Measurements from ENCODE around the gene HTT.

Gene HTT

DNA sequence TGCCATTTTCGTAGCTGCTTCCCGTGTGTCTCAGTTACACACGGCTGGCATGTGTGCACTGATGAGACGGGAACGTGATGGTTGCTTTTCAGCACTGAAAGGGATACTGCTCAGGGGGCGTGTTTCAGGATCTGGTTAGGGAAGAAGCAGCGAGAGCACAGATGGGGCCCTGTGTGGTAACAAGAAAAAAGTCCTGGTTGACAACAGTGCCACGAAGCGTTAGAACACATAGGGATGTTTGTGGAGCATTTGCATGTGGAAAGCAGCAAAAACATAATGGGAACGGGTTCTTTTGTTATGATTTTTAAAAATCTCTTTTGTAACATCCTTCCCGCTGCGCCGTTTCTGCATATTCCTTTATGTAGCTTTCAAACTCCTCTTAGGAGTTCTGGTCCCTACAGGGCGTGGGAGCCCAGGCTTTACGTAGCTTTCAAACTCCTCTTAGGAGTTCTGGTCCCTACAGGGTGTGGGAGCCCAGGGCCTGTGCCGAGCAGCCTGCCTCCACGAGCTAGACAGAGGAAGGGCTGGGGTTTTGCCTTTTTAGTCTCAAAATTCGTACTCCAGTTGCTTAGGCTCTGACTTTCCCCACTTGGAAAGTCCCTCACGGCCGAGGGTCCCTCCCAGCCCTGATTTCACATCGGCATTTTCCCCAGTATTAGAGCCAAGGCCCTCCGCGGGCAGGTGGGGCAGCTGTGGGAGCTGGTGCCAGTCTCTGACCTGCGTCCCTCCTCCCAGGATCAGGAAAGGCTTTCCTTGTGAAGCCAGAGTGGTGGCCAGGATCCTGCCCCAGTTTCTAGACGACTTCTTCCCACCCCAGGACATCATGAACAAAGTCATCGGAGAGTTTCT lies 163.5 kb downstream of the HTT start:
- Mint-ChIP-seq H3K4me3 (no peak overlapping the region), H3K27ac (no peak overlapping the region), H3K9me3 (no peaks in the 10 kb centered on the region), H3K4me1 (peaks cover 14% of the 10 kb centered on the region), H3K36me3 (peaks cover 39% of the 10 kb centered on the region)
- no peak for DNase-seq (ENCODE audit: low spot score in 2 of 2)
- no peak for ATAC-seq

DNA sequence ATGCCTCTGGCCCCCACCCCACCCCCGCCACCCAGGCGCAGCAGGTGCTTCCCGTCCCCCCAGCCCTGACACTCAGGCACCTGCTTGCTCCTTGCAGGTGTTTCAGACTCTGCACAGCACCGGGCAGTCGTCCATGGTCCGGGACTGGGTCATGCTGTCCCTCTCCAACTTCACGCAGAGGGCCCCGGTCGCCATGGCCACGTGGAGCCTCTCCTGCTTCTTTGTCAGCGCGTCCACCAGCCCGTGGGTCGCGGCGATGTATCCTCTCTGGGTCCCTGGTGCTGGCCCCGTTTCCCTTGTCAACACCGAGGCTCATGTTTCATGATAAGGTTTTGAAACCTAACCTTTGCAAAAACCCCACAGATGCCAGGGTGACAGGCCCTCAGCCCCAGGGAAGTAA lies 164.2 kb downstream of the HTT start:
- ATAC-seq (no peak), DNase-seq (ENCODE audit: low spot score in 2 of 2) (no peak)
- Mint-ChIP-seq H3K27ac (no peak overlapping the region), H3K36me3 (peaks cover 39% of the 10 kb centered on the region), H3K9me3 (no peaks in the 10 kb centered on the region), H3K4me1 (peaks cover 22% of the 10 kb centered on the region), H3K4me3 (no peak overlapping the region)

DNA sequence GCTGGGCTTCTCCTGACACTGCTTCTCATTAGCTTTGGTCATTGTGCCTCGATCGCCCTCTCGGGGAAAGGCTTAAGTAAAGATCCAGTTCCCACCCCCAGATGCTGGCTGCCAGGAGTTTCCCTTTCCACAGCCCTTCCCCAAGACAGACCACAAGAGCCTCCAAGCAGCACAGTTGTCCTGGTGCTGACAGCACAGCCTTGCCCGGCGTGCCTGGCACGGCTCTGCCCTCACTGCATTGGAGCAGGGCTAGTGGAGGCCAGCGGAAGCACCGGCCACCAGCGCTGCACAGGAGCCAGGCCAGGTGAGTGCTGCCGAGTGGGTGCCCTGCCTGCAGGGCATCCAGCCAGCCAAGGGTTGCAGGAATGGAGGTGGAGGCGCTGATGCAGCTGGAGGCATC lies 164.8 kb downstream of the HTT start:
- DNase-seq (ENCODE audit: low spot score in 2 of 2) (no peak), ATAC-seq (no peak)
- Mint-ChIP-seq H3K4me3 (no peak overlapping the region), H3K36me3 (peaks cover 34% of the 10 kb centered on the region), H3K9me3 (no peaks in the 10 kb centered on the region), H3K4me1 (peaks cover 21% of the 10 kb centered on the region), H3K27ac (no peak overlapping the region)

DNA sequence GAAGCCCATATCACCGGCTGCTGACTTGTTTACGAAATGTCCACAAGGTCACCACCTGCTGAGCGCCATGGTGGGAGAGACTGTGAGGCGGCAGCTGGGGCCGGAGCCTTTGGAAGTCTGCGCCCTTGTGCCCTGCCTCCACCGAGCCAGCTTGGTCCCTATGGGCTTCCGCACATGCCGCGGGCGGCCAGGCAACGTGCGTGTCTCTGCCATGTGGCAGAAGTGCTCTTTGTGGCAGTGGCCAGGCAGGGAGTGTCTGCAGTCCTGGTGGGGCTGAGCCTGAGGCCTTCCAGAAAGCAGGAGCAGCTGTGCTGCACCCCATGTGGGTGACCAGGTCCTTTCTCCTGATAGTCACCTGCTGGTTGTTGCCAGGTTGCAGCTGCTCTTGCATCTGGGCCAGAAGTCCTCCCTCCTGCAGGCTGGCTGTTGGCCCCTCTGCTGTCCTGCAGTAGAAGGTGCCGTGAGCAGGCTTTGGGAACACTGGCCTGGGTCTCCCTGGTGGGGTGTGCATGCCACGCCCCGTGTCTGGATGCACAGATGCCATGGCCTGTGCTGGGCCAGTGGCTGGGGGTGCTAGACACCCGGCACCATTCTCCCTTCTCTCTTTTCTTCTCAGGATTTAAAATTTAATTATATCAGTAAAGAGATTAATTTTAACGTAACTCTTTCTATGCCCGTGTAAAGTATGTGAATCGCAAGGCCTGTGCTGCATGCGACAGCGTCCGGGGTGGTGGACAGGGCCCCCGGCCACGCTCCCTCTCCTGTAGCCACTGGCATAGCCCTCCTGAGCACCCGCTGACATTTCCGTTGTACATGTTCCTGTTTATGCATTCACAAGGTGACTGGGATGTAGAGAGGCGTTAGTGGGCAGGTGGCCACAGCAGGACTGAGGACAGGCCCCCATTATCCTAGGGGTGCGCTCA lies 165.8 kb downstream of the HTT start:
- H3K27ac Mint-ChIP-seq = no peak overlapping the region
- no peak for ATAC-seq
- peaks cover 17% of the 10 kb centered on the region for H3K4me1 Mint-ChIP-seq
- H3K4me3 Mint-ChIP-seq = no peak overlapping the region
- no peaks in the 10 kb centered on the region for H3K9me3 Mint-ChIP-seq
- DNase-seq (ENCODE audit: low spot score in 2 of 2) = no peak
- H3K36me3 Mint-ChIP-seq = peaks cover 29% of the 10 kb centered on the region

DNA sequence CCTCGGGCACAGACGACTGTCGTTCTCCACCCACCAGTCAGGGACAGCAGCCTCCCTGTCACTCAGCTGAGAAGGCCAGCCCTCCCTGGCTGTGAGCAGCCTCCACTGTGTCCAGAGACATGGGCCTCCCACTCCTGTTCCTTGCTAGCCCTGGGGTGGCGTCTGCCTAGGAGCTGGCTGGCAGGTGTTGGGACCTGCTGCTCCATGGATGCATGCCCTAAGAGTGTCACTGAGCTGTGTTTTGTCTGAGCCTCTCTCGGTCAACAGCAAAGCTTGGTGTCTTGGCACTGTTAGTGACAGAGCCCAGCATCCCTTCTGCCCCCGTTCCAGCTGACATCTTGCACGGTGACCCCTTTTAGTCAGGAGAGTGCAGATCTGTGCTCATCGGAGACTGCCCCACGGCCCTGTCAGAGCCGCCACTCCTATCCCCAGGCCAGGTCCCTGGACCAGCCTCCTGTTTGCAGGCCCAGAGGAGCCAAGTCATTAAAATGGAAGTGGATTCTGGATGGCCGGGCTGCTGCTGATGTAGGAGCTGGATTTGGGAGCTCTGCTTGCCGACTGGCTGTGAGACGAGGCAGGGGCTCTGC lies 166.5 kb downstream of the HTT start:
- Mint-ChIP-seq H3K27ac (no peak overlapping the region), H3K36me3 (peaks cover 29% of the 10 kb centered on the region), H3K9me3 (no peaks in the 10 kb centered on the region), H3K4me3 (no peak overlapping the region), H3K4me1 (peaks cover 19% of the 10 kb centered on the region)
- no peak for ATAC-seq
- DNase-seq (ENCODE audit: low spot score in 2 of 2) = no peak

DNA sequence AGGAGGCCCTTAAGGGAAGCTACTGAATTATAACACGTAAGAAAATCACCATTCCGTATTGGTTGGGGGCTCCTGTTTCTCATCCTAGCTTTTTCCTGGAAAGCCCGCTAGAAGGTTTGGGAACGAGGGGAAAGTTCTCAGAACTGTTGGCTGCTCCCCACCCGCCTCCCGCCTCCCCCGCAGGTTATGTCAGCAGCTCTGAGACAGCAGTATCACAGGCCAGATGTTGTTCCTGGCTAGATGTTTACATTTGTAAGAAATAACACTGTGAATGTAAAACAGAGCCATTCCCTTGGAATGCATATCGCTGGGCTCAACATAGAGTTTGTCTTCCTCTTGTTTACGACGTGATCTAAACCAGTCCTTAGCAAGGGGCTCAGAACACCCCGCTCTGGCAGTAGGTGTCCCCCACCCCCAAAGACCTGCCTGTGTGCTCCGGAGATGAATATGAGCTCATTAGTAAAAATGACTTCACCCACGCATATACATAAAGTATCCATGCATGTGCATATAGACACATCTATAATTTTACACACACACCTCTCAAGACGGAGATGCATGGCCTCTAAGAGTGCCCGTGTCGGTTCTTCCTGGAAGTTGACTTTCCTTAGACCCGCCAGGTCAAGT lies 167.5 kb downstream of the HTT start:
- Mint-ChIP-seq H3K4me1 (peaks cover 26% of the 10 kb centered on the region), H3K27ac (peak overlapping the region; percentile 70), H3K36me3 (peaks cover 19% of the 10 kb centered on the region), H3K4me3 (no peak overlapping the region), H3K9me3 (no peaks in the 10 kb centered on the region)
- ATAC-seq (no peak), DNase-seq (ENCODE audit: low spot score in 2 of 2) (no peak)

DNA sequence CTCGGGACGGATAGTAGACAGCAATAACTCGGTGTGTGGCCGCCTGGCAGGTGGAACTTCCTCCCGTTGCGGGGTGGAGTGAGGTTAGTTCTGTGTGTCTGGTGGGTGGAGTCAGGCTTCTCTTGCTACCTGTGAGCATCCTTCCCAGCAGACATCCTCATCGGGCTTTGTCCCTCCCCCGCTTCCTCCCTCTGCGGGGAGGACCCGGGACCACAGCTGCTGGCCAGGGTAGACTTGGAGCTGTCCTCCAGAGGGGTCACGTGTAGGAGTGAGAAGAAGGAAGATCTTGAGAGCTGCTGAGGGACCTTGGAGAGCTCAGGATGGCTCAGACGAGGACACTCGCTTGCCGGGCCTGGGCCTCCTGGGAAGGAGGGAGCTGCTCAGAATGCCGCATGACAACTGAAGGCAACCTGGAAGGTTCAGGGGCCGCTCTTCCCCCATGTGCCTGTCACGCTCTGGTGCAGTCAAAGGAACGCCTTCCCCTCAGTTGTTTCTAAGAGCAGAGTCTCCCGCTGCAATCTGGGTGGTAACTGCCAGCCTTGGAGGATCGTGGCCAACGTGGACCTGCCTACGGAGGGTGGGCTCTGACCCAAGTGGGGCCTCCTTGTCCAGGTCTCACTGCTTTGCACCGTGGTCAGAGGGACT lies 168.8 kb downstream of the HTT start:
- peak overlapping the region; percentile 70 for H3K27ac Mint-ChIP-seq
- DNase-seq (ENCODE audit: low spot score in 2 of 2) = no peak
- peaks cover 26% of the 10 kb centered on the region for H3K4me1 Mint-ChIP-seq
- no peaks in the 10 kb centered on the region for H3K9me3 Mint-ChIP-seq
- H3K4me3 Mint-ChIP-seq = no peak overlapping the region
- ATAC-seq = no peak
- peaks cover 14% of the 10 kb centered on the region for H3K36me3 Mint-ChIP-seq

DNA sequence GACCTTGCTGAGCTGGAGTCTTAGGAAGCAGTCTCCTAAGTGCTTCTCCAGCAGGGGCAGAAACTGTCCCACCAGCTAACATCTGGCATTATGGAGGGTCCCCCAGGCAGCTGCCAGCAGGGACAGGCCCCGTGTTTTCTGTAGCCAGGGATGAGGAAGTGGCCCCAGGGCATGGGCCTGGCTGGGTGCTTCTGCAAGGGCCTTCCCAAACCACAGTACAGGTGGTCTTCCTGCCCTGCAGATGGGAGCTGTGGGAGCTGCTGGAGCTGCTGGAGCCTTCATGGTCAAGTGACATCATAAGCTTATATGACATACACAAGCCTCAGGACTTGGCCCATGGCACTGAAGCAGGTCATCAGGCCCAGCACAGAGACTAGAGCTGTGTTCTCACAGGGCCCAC lies 169.5 kb downstream of the HTT start:
- DNase-seq (ENCODE audit: low spot score in 2 of 2) (no peak), ATAC-seq (no peak)
- Mint-ChIP-seq H3K4me1 (peaks cover 26% of the 10 kb centered on the region), H3K36me3 (peaks cover 14% of the 10 kb centered on the region), H3K9me3 (no peaks in the 10 kb centered on the region), H3K27ac (no peak overlapping the region), H3K4me3 (no peak overlapping the region)

DNA sequence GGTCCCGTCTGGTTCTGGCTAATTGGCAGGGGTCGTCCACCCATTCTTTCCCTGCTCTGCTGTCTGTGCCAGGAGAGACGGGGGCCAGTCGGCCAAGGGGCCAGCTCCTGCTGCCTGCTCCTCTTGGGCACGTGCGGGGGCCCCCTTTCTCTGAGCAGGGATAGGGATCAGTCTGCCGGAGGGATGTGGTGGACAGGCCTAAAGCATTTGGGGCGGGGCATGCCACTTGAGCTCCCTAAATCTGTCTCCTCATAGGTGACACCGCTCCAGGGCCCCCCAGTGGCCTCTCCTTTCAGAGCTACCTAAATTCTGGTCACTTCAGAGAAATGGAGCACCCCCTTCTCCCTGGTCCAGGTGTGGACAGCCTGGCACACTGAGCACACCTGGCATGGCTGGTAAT lies 170.3 kb downstream of the HTT start:
- no peaks in the 10 kb centered on the region for H3K9me3 Mint-ChIP-seq
- DNase-seq (ENCODE audit: low spot score in 2 of 2) = no peak
- ATAC-seq = no peak
- peaks cover 26% of the 10 kb centered on the region for H3K4me1 Mint-ChIP-seq
- H3K27ac Mint-ChIP-seq = no peak overlapping the region
- H3K4me3 Mint-ChIP-seq = no peak overlapping the region
- H3K36me3 Mint-ChIP-seq = peaks cover 14% of the 10 kb centered on the region

DNA sequence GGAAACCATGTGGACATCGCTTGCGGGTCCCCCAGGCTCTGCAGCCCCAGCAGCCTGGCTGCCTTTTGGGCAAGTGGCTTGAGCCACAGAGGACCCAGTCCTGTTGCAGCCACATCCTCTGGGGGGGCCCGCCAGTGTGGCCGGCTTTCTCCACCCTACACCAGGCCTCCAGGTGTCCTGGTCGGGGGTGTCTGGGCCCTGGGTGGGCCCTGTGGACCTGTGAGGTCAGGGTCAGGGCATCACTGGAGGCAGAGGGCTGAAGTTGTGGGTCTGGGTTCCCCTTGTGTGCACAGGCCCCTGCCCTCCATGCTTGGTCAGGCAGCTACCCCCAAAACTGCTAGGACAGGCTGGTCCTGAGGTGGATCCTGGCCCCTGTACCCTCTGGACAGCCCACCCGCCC lies 171.2 kb downstream of the HTT start:
- Mint-ChIP-seq H3K4me1 (peaks cover 26% of the 10 kb centered on the region), H3K4me3 (no peak overlapping the region), H3K27ac (peak overlapping the region; percentile 64), H3K9me3 (no peaks in the 10 kb centered on the region), H3K36me3 (peaks cover 10% of the 10 kb centered on the region)
- DNase-seq (ENCODE audit: low spot score in 2 of 2) (no peak), ATAC-seq (no peak)

DNA sequence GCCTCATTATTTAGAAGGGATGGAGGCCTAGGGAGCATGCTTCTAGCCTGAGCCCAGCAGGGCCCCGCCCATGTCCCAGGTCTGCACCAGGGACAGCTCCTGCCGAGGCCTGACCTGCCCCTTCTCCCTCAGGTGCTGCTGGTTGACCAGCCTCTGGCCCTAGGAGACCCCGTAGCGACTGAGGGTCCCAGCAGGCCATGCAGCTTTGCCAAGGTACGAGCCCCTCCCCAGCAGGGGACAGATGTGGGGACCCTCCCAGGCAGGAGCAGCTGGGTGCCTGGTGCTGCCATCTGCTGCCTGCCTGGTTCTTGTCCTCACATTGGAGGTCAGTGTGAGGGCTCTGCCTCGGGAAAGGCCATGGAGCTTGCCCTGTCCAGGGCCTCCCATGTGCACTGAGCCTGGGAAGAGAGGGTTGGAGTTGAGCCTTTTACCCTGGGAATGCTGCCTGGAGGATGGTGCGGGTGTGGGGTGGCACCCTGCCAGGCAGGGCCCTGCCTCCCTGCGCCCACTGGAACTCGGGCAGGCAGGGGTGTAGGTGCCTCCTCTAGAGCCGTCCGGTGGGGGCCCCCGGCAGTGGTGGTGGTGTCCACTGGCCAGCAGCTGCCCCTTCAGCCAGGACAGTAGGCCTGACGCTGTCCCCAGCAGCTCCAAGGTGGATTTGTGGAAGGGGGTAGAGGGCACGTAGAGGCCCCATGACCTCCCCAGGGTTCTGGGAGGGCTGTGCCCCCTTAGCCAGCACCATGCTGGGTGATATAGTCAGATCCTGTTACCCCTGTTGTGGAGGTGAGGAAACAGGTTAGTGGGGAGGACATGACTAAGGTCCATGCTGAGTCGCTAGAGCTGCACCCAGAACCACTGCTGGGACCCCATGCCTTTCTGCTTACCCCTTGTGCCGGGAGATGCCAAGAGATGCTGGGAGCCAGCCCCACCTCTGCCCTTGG lies 172.2 kb downstream of the HTT start:
- H3K27ac Mint-ChIP-seq = peak overlapping the region; percentile 64
- no peak overlapping the region for H3K4me3 Mint-ChIP-seq
- no peaks in the 10 kb centered on the region for H3K9me3 Mint-ChIP-seq
- peaks cover 5% of the 10 kb centered on the region for H3K36me3 Mint-ChIP-seq
- no peak for ATAC-seq
- H3K4me1 Mint-ChIP-seq = peaks cover 26% of the 10 kb centered on the region
- no peak for DNase-seq (ENCODE audit: low spot score in 2 of 2)

DNA sequence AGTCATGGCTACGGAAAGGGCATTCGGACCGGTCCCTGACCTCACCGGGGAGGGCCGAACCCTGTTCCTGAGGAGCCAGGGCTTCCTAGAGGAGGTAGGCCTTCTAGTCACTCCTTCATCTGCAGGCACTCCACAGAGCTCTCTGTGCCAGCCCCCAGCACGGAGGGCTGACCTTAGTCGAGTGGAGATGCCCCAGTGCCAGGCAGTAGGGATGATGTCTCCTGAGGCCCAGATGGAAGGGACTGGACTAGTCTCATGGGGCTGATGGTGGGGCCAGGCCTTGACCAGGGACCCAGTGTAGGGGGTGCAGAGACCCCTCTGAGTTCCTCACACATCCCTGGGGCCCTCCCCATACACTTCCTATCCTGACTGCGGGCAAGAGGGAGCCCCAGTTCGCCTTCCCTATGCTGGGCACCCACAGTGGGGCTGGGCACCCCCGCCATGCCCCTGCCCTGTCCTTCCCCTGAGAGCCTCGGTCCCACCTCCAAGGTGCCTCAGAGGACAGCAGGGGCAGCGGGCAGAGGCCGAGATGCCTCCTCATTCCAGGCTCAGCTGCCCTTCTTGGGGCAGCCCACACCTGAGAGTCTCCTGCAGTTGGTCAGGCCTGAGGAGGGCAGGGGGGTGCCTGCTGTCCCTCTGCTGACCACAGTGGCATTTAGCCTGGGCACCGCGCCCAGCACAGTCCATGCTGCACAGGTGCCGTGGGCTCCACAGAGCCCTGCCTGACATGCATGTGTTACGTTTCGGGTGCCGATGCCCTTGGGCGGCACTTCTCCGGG lies 173.1 kb downstream of the HTT start:
- ATAC-seq = no peak
- Mint-ChIP-seq H3K4me3 (no peak overlapping the region), H3K36me3 (peaks cover 5% of the 10 kb centered on the region), H3K4me1 (peaks cover 21% of the 10 kb centered on the region), H3K9me3 (no peaks in the 10 kb centered on the region), H3K27ac (no peak overlapping the region)
- DNase-seq (ENCODE audit: low spot score in 2 of 2) = no peak

DNA sequence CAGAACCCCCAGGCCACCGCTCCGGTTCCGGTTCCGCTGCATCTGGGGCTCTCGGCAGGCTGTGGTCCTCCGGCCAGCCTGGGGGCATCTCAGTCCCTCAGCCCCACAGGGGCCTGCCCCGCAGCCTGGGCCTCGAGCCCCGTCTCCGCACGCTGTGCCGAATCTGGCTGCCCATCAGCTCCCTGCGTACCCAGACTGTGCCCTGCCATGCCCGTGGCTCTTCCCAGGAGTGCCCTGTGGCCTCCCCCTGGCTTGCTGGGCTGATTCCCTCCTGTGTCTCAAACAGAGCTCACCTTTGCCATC lies 173.6 kb downstream of the HTT start:
- no peaks in the 10 kb centered on the region for H3K9me3 Mint-ChIP-seq
- no peak overlapping the region for H3K4me3 Mint-ChIP-seq
- H3K36me3 Mint-ChIP-seq = peaks cover 5% of the 10 kb centered on the region
- no peak for ATAC-seq
- H3K27ac Mint-ChIP-seq = no peak overlapping the region
- no peak for DNase-seq (ENCODE audit: low spot score in 2 of 2)
- peaks cover 15% of the 10 kb centered on the region for H3K4me1 Mint-ChIP-seq
